ENCODE data around the gene NEURL1B.
A peak's percentile ranks its signal among the peaks of the same experiment; 100 is the strongest.
"Not testable (repeated sequence)": the region's sequence is repeated elsewhere in the genome, so short reads cannot be mapped to it uniquely, and the experiment has no call there.

The NEURL1B gene

GRCh38 chr5:172640822-172641358, at the start of gene NEURL1B:
Gene NEURL1B (plus strand): TSS chr5:172641263. CDS start chr5:172641407, 144 bp downstream.
- peak; percentile 75 for DNase-seq

GRCh38 chr5:172591636-172592035, 49.4 kb upstream of the NEURL1B start:
- no peak for DNase-seq

GRCh38 chr5:172592881-172593280, 48.2 kb upstream of the NEURL1B start:
- DNase-seq: no peak

GRCh38 chr5:172593306-172593705, 47.8 kb upstream of the NEURL1B start:
- DNase-seq: no peak

GRCh38 chr5:172593721-172594235, 47.3 kb upstream of the NEURL1B start:
- DNase-seq: no peak

GRCh38 chr5:172594431-172594830, 46.6 kb upstream of the NEURL1B start:
- DNase-seq: no peak

GRCh38 chr5:172594867-172595466, 46.1 kb upstream of the NEURL1B start:
- no peak for DNase-seq

- DNase-seq: no peak
Measured at GRCh38 chr5:172595596-172596455, 45.2 kb upstream of the NEURL1B start.

- DNase-seq: no peak
Measured at GRCh38 chr5:172596638-172597231, 44.3 kb upstream of the NEURL1B start.

GRCh38 chr5:172597755-172598155, 43.3 kb upstream of the NEURL1B start:
- DNase-seq: no peak

- no peak for DNase-seq
Measured at GRCh38 chr5:172598251-172599203, 42.5 kb upstream of the NEURL1B start.

- DNase-seq: no peak
Measured at GRCh38 chr5:172599204-172599567, 41.9 kb upstream of the NEURL1B start.

GRCh38 chr5:172600571-172600970, 40.5 kb upstream of the NEURL1B start:
- no peak for DNase-seq

GRCh38 chr5:172601576-172601975, 39.5 kb upstream of the NEURL1B start:
- not testable (repeated sequence) for DNase-seq

- DNase-seq: no peak
Measured at GRCh38 chr5:172602783-172603231, 38.3 kb upstream of the NEURL1B start.

GRCh38 chr5:172603251-172603806, 37.7 kb upstream of the NEURL1B start:
- DNase-seq: no peak

- DNase-seq: no peak
Measured at GRCh38 chr5:172605466-172605865, 35.6 kb upstream of the NEURL1B start.

- no peak for DNase-seq
Measured at GRCh38 chr5:172606156-172606785, 34.8 kb upstream of the NEURL1B start.

GRCh38 chr5:172607213-172607793, 33.8 kb upstream of the NEURL1B start:
- no peak for DNase-seq

GRCh38 chr5:172608773-172609172, 32.3 kb upstream of the NEURL1B start:
- DNase-seq: no peak

- no peak for DNase-seq
Measured at GRCh38 chr5:172610643-172611042, 30.4 kb upstream of the NEURL1B start.
